K562 (cell line): ENCODE results near the gene ADD3. TPM values are rescaled to one million over a fixed set of nuclear protein-coding genes. Genes with fewer than 3 reads are reported as not detected.

Experiments used
- ATAC-seq: fragments of 200-7000 bp; cut with Tn5 transposase; 3 replicates; pipeline ENCODE4 v1.9.1; 2020; ENCODE audit warnings: moderate library complexity
- BruUV-seq: library from RNA; stranded (reverse); fragments of 400-500 nt; replicated peaks from 2 replicates; lab custom pipeline; 2021; lab: Mats Ljungman, UMichigan
- CTCF ChIA-PET: fragments of 300-600 bp; formaldehyde crosslinking; extraction: SDS; loops from one replicate; lab custom pipeline; 2021; ENCODE audit warnings: low intra/inter-chr PET ratio; lab: Yijun Ruan, JAX
- POLR2A ChIA-PET: fragments of 300-600, 350-650 bp; sonication (Branson Sonifier 250); formaldehyde crosslinking; extraction: SDS; loops from one replicate; lab custom pipeline; 2021; ENCODE audit warnings: antibody characterized with exemption, inconsistent platforms; lab: Yijun Ruan, JAX
- DNase-seq, 4 experiments: peaks; one replicate each; pipeline versions ENCODE4 v3.0.0 to v3.0.0-alpha.2; 2011 to 2018; ENCODE audit warnings: low spot score in 3 of 4, mixed read lengths in 3 of 4; ENCODE audit errors: extremely low read depth in 1 of 4
- FAIRE-seq: peaks from 2 replicates; lab custom pipeline; 2011; peaks lifted over from hg19 to GRCh38; lab: Jason Lieb, UNC
- H2AFZ ChIP-seq: 2 replicates; pipeline ENCODE4 v1.6.0; 2011; ENCODE audit warnings: low read depth, low read length, control low read depth, inconsistent platforms
- H3K27ac ChIP-seq: fragments of 200-600 bp; 3 replicates; pipeline ENCODE4 v1.8.0; 2011; ENCODE audit warnings: low read depth, mild to moderate bottlenecking, control low read depth, inconsistent platforms, low read length, moderate library complexity, mixed read lengths; ENCODE audit errors: extremely low read depth
- H3K27me3 ChIP-seq, 2 experiments: fragments of 300-600 bp in 1 of 2; 2 replicates in 1 of 2; 3 replicates in 1 of 2; pipeline versions ENCODE4 v1.6.0 to v1.8.0; 2011; ENCODE audit warnings: inconsistent platforms in 2 of 2, low read length in 2 of 2, mild to moderate bottlenecking in 1 of 2, mixed read lengths in 1 of 2, moderate library complexity in 1 of 2; ENCODE audit not compliant: control insufficient read depth in 2 of 2, insufficient read depth in 2 of 2
- H3K36me3 ChIP-seq: fragments of 300-600 bp; 3 replicates; pipeline ENCODE4 v1.8.0; 2011; ENCODE audit warnings: mild to moderate bottlenecking, low read length, inconsistent platforms; ENCODE audit not compliant: control insufficient read depth, insufficient read depth
- H3K4me1 ChIP-seq, 2 experiments: fragments of 200-600 bp in 1 of 2; replicated peaks in 1 of 2; 2 replicates in 1 of 2; 3 replicates in 1 of 2; pipeline versions ENCODE4 v1.5.1 to v1.8.0; 2011; ENCODE audit warnings: inconsistent platforms in 2 of 2, low read length in 2 of 2, mild to moderate bottlenecking in 1 of 2, mixed read lengths in 1 of 2, moderate library complexity in 1 of 2; ENCODE audit not compliant: control insufficient read depth in 2 of 2, insufficient read depth in 2 of 2
- H3K4me2 ChIP-seq: 2 replicates; pipeline ENCODE4 v1.6.1; 2011; ENCODE audit warnings: low read length, control low read depth, inconsistent platforms, mixed read lengths; ENCODE audit not compliant: insufficient read depth
- H3K4me3 ChIP-seq: fragments of 200-600 bp; sonication (generic), shearing (Covaris generic); 2 replicates; pipeline ENCODE4 v1.5.1; 2016; ENCODE audit warnings: control low read depth, inconsistent platforms
- H3K79me2 ChIP-seq: fragments of 200-600 bp; 3 replicates; pipeline ENCODE4 v1.8.0; 2011; ENCODE audit warnings: low read length, inconsistent platforms; ENCODE audit not compliant: control insufficient read depth, insufficient read depth
- H3K9ac ChIP-seq, 2 experiments: 2 replicates each; pipeline versions ENCODE4 v1.6.0 to v1.6.1; 2011; ENCODE audit warnings: low read depth in 2 of 2, low read length in 2 of 2, control low read depth in 1 of 2, inconsistent platforms in 1 of 2, mild to moderate bottlenecking in 1 of 2, mixed read lengths in 1 of 2; ENCODE audit not compliant: insufficient read depth in 1 of 2
- H3K9me1 ChIP-seq: one replicate; pipeline ENCODE4 v1.6.0; 2011; ENCODE audit warnings: inconsistent platforms, mild to moderate bottlenecking, low read length, moderate library complexity; ENCODE audit not compliant: control insufficient read depth, insufficient read depth
- H3K9me3 ChIP-seq: replicated peaks from 2 replicates; pipeline ENCODE4 v1.5.1; 2011; ENCODE audit warnings: low read depth, low read length, inconsistent platforms; ENCODE audit not compliant: control insufficient read depth, insufficient read depth
- H4K20me1 ChIP-seq: replicated peaks from 2 replicates; pipeline ENCODE4 v1.6.1; 2011; ENCODE audit warnings: low read length, inconsistent platforms, mixed read lengths; ENCODE audit not compliant: control insufficient read depth, insufficient read depth
- CREB5 ChIP-seq: fragments of 250-450 bp; sonication (Bioruptor Pico); IDR thresholded peaks from 2 replicates; pipeline ENCODE4 v1.5.0; 2020; ENCODE audit warnings: mild to moderate bottlenecking
- IRF9 ChIP-seq: fragments of 450-650 bp; IDR thresholded peaks from 2 replicates; pipeline ENCODE4 v1.6.1; 2016; ENCODE audit warnings: missing biosample characterization, missing genetic modification characterization
- NR2C2 ChIP-seq, 2 experiments: fragments of 200-800 bp in 1 of 2; sonication (Bioruptor generic) in 1 of 2; sonication (generic) in 1 of 2; formaldehyde crosslinking in 1 of 2; IDR thresholded peaks; 2 replicates each; pipeline versions ENCODE4 v1.6.1 to v1.8.0; 2016 to 2022; ENCODE audit warnings: mild to moderate bottlenecking in 1 of 2, missing compliant biosample characterization in 1 of 2, missing genetic modification characterization in 1 of 2, missing genetic modification reagents in 1 of 2
- PATZ1 ChIP-seq: fragments of 250-450 bp; sonication (Bioruptor Pico); IDR thresholded peaks from 2 replicates; pipeline ENCODE4 v1.5.0; 2020; ENCODE audit warnings: mild to moderate bottlenecking, borderline replicate concordance
- ZNF121 ChIP-seq: sonication (generic); formaldehyde crosslinking; conservative IDR thresholded peaks from 2 replicates; pipeline ENCODE4 v1.8.0; 2022; ENCODE audit warnings: missing genetic modification reagents
- ZNF140 ChIP-seq: fragments of 250-450 bp; sonication (Bioruptor Pico); IDR thresholded peaks from 2 replicates; pipeline ENCODE4 v1.8.0; 2021; ENCODE audit warnings: moderate library complexity, mild to moderate bottlenecking, inconsistent platforms
- ZNF77 ChIP-seq: fragments of 250-450 bp; sonication (Bioruptor Pico); IDR thresholded peaks from 2 replicates; pipeline ENCODE4 v1.5.0; 2020
- WGBS: fragments of 100-300 bp; shearing (Covaris generic); methylation state at CpG from one replicate; pipeline ENCODE4 v1.1.6; 2016; ENCODE audit warnings: low coverage, mixed read lengths; ENCODE audit not compliant: insufficient coverage; ENCODE audit errors: missing lambda C conversion rate; 5-methylcytosine and 5-hydroxymethylcytosine counted together
- in situ Hi-C: fragments of 300-500 bp; cut with MboI; formaldehyde crosslinking; loops from 4 replicates; pipeline ENCODE4 v1.15.0; 2018; ENCODE audit warnings: inconsistent platforms, mixed read lengths
- intact Hi-C: fragments of 100-400 bp; cut with micrococcal nuclease; formaldehyde crosslinking; loops from 2 replicates; pipeline ENCODE4 v1.14.2; 2022
- polyA plus RNA-seq, 8 experiments: library from polyadenylated mRNA; depleted of rRNA in 4 of 8; stranded (reverse) in 5 of 8; unstranded in 3 of 8; fragments of >200 nt; fragmentation: Nextera tagmentation in 2 of 8; fragmentation: Illumina TruSeq in 1 of 8; extraction: Ambion mirVana in 2 of 8; extraction: Trizol in 1 of 8; gene quantifications; 2 replicates each; pipeline versions ENCODE4 v1.2.1 to v1.2.3, GENCODE V29; 2011 to 2014; ENCODE audit warnings: inconsistent platforms in 1 of 8, missing spikeins in 1 of 8
- total RNA-seq, 7 experiments: library from RNA; depleted of rRNA in 6 of 7; stranded (reverse); fragments of >200 nt in 6 of 7; fragmentation: Illumina TruSeq in 2 of 7; extraction: Trizol in 2 of 7; gene quantifications; 2 replicates each; pipeline versions ENCODE4 v1.2.1 to v1.2.3, GENCODE V29; 2011 to 2021; ENCODE audit warnings: low replicate concordance in 1 of 7

Gene ADD3
- total and polyA plus RNA-seq, 9 of the 15 experiments (the other 6 are each of a cell fraction or from before 2014, with no cell fraction given): 13.2 to 125 (median 31.7) TPM

- no peaks in the 10 kb centered on the region for H3K9me1 ChIP-seq
- POLR2A ChIA-PET: no interaction called here
- ATAC-seq (no peak), DNase-seq (no peak), FAIRE-seq (no peak)
- intact Hi-C loops: no loop called here
- TF ChIP-seq ZNF121 (CRISPR knock-in tag) (0 out of 2 replicates have a peak, but pooled peaks have one; percentile 20), CREB5 (no peak)
- H3K4me1 ChIP-seq: peaks cover 0 to 8% of the 10 kb centered on the region in 2 experiments; a peak in 2 of 5 replicates
- no peak overlapping the region for H3K27ac ChIP-seq
- H3K27me3 ChIP-seq: no peaks in the 10 kb centered on the region
- H3K36me3 ChIP-seq: no peaks in the 10 kb centered on the region
- no peak overlapping the region for H2AFZ ChIP-seq
- CTCF ChIA-PET: no interaction called here
- H3K9me3 ChIP-seq: no peaks in the 10 kb centered on the region
- H3K79me2 ChIP-seq: no peaks in the 10 kb centered on the region
- H4K20me1 ChIP-seq: no peaks in the 10 kb centered on the region
- in situ Hi-C loops: no loop called here
- H3K4me3 ChIP-seq: no peak overlapping the region
- no peak overlapping the region for H3K9ac ChIP-seq
- 25% methylated on average over 7 of the region's 10 CpGs for WGBS
- H3K4me2 ChIP-seq: no peak overlapping the region
- BruUV-seq: no TSS peak
These were observed 43.5 kb upstream of the ADD3 start for GRCh38 chr10:109964318-109964717.

- Histone ChIP-seq H3K27ac (no peak overlapping the region), H3K79me2 (no peaks in the 10 kb centered on the region), H3K36me3 (no peaks in the 10 kb centered on the region), H2AFZ (peak overlapping the region; percentile 70; the same call in 1 of the 2 replicates), H3K9me1 (no peaks in the 10 kb centered on the region), H4K20me1 (no peaks in the 10 kb centered on the region), H3K4me2 (0 out of 2 replicates have a peak overlapping the region, but pooled peaks have one; percentile 4), H3K4me1 (peaks cover 0 to 8% of the 10 kb centered on the region in 2 experiments; a peak in 2 of 5 replicates), H3K27me3 (no peaks in the 10 kb centered on the region), H3K9me3 (no peaks in the 10 kb centered on the region), H3K9ac (no peak overlapping the region), H3K4me3 (no peak overlapping the region)
- ATAC-seq (peak; percentile 71), FAIRE-seq (no peak), DNase-seq (no peak)
- POLR2A ChIA-PET: no interaction called here
- intact Hi-C loops: no loop called here
- no TSS peak for BruUV-seq
- in situ Hi-C loops: no loop called here
- CTCF ChIA-PET: no interaction called here
- 35% methylated on average over 8 of the region's 9 CpGs for WGBS
- TF ChIP-seq ZNF77 (CRISPR knock-in tag) (no peak), IRF9 (tag) (no peak), NR2C2 (CRISPR knock-in tag; IDR thresholded peaks at IDR 0.05) (no peak), NR2C2 (tag; IDR thresholded peaks at IDR 0.05) (peak; percentile 51; the same call in 1 of the 2 replicates), ZNF140 (no peak), PATZ1 (CRISPR knock-in tag) (no peak)
These were observed 40.6 kb upstream of the ADD3 start for GRCh38 chr10:109966961-109967738.
